OCI-LY3 (cell line): Measurements from ENCODE around the gene HIVEP2.

ENCODE experiments used
- H2AFZ ChIP-seq: fragments of 200-600, 300-600 bp; shearing (Covaris generic); 2 replicates; pipeline ENCODE4 v1.6.0; 2014; ENCODE audit warnings: antibody characterized with exemption, low read depth, low read length
- H3K27ac ChIP-seq: fragments of 200-600, 300-600 bp; sonication (generic); 2 replicates; pipeline ENCODE4 v1.5.1; 2014; ENCODE audit warnings: mild to moderate bottlenecking, low read length, moderate library complexity, mixed read lengths
- H3K27me3 ChIP-seq: fragments of 200-600, 300-600 bp; sonication (generic); 2 replicates; pipeline ENCODE4 v1.6.1; 2014; ENCODE audit warnings: low read depth, low read length, mixed read lengths
- H3K36me3 ChIP-seq: fragments of 200-600, 300-600 bp; sonication (generic); replicated peaks from 2 replicates; pipeline ENCODE3; 2014; ENCODE audit warnings: low read depth, low read length, mixed read lengths
- H3K4me1 ChIP-seq: fragments of 300-600, 200-600 bp; sonication (generic); 2 replicates; pipeline ENCODE4 v1.6.1; 2014; ENCODE audit warnings: low read length, mixed read lengths
- H3K4me2 ChIP-seq: fragments of 200-600, 300-600 bp; sonication (generic); 2 replicates; pipeline ENCODE4 v1.6.1; 2014; ENCODE audit warnings: low read length, mixed read lengths
- H3K4me3 ChIP-seq: fragments of 300-600, 200-600 bp; sonication (generic); 2 replicates; pipeline ENCODE4 v1.5.1; 2014; ENCODE audit warnings: antibody characterized with exemption, mild to moderate bottlenecking, low read length, moderate library complexity
- H3K79me2 ChIP-seq: fragments of 300-600, 200-600 bp; shearing (Covaris generic); 2 replicates; pipeline ENCODE4 v1.6.1; 2014; ENCODE audit warnings: mild to moderate bottlenecking, low read length, mixed read lengths
- H3K9ac ChIP-seq: fragments of 300-600, 200-600 bp; shearing (Covaris generic); 2 replicates; pipeline ENCODE4 v1.6.0; 2014; ENCODE audit warnings: mild to moderate bottlenecking, low read length, moderate library complexity
- H3K9me3 ChIP-seq: fragments of 200-600, 300-600 bp; shearing (Covaris generic); 2 replicates; pipeline ENCODE4 v1.6.1; 2014; ENCODE audit warnings: low read length, mixed read lengths; ENCODE audit not compliant: insufficient read depth
- H4K20me1 ChIP-seq: fragments of 200-600, 300-600 bp; sonication (generic); 2 replicates; pipeline ENCODE4 v1.6.1; 2016; ENCODE audit warnings: low read length, mixed read lengths; ENCODE audit not compliant: insufficient read depth
- CTCF ChIP-seq: fragments of 200-600, 300-600 bp; sonication (generic); IDR thresholded peaks from 2 replicates; pipeline ENCODE4 v1.5.1; 2014; ENCODE audit warnings: antibody characterized with exemption, low read length, low read depth
- EZH2phosphoT487 ChIP-seq: fragments of 200-600 bp; shearing (Covaris generic); IDR thresholded peaks from 2 replicates; pipeline ENCODE4 v1.6.1; 2018; ENCODE audit warnings: antibody characterized with exemption, mixed run types, low read depth

The HIVEP2 gene

GRCh38 chr6:142871910-142872331 lies 73.1 kb downstream of the HIVEP2 start:
- Histone ChIP-seq H3K27ac (no peak overlapping the region), H3K4me1 (peaks cover 18% of the 10 kb centered on the region)

GRCh38 chr6:142870787-142871415 lies 74.1 kb downstream of the HIVEP2 start:
- TF ChIP-seq EZH2phosphoT487 (no peak), CTCF (no peak)
- H2AFZ ChIP-seq = no peak overlapping the region
- H3K4me1 ChIP-seq = peaks cover 18% of the 10 kb centered on the region
- no peak overlapping the region for H3K4me2 ChIP-seq
- no peaks in the 10 kb centered on the region for H3K36me3 ChIP-seq
- no peak overlapping the region for H3K9ac ChIP-seq
- H3K4me3 ChIP-seq = no peak overlapping the region
- H3K27me3 ChIP-seq = no peaks in the 10 kb centered on the region
- peaks cover 39% of the 10 kb centered on the region for H3K79me2 ChIP-seq
- no peaks in the 10 kb centered on the region for H3K9me3 ChIP-seq
- no peak overlapping the region for H3K27ac ChIP-seq
- H4K20me1 ChIP-seq = peaks cover 31% of the 10 kb centered on the region

More at GRCh38 chr6:142871910-142872331, 73.1 kb downstream of the HIVEP2 start:
- Histone ChIP-seq H3K4me3 (no peak overlapping the region), H3K79me2 (peaks cover 39% of the 10 kb centered on the region), H3K27me3 (no peaks in the 10 kb centered on the region), H3K9me3 (no peaks in the 10 kb centered on the region), H3K36me3 (no peaks in the 10 kb centered on the region), H4K20me1 (peaks cover 31% of the 10 kb centered on the region), H3K4me2 (peak overlapping the region; percentile 29), H3K9ac (no peak overlapping the region), H2AFZ (no peak overlapping the region)
- TF ChIP-seq CTCF (no peak), EZH2phosphoT487 (no peak)

DNA sequence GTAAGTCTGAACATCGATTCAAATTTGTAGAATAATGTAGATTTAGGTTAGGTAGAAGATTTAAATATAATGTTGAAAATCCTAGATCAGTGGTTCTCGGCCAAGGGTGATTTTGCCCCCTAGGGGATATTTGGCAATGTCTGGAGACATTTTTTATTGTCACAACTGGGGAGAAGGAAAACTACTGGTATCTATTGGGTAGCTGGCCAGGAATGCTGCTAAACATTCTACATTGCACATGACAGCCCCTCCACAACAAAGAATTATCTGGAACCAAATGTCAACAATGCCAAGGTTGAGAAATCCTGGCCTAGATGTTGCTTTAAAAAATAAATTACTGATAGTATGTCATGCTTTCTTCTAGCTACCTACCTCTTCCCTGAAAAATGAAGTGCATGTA lies 76.1 kb downstream of the HIVEP2 start:
- Histone ChIP-seq H3K27ac (no peak overlapping the region), H3K36me3 (no peaks in the 10 kb centered on the region), H3K4me1 (peaks cover 18% of the 10 kb centered on the region), H3K4me3 (no peak overlapping the region), H3K9ac (no peak overlapping the region), H3K9me3 (no peaks in the 10 kb centered on the region), H3K4me2 (no peak overlapping the region), H2AFZ (no peak overlapping the region), H3K27me3 (no peaks in the 10 kb centered on the region), H4K20me1 (peaks cover 33% of the 10 kb centered on the region), H3K79me2 (peaks cover 39% of the 10 kb centered on the region)
- no peak for TF ChIP-seq EZH2phosphoT487
- no peak; the same call in 1 of the 2 replicates for TF ChIP-seq CTCF

DNA sequence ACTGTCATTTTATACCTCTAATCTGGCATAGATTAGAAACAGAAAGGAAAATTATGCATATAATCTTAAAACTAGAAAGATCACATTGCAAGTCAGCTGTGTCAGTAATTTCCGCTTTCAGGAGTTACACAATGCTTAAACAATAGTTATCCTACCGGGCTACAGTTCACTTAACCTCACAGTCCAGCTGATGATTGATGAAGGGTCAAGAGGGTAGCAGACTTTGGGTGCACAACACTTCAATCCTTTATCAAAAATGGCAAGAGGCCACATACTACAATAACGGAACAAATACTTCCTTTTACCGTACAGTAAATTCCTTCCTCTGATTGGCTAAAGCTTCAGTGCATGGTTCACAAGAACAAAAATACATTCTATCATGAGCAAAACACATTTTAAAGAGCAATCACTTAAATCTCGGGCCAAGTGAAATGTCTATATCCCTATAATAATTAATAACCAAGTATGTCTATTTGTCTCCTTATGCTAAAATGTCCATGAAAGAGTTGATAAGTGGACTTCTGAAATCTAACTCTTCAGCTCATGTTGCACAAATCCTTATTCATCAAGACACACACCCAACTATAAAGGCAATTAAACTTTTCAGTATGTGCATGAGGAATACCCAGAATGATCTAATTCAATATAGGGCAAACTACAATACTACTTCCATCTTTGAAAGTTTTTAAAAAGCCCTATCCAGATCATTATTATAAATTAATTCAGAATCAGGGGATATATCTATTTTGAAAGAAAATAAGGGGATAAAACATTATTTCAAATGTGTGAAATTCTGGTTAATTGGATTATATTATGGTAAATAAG lies 76.8 kb downstream of the HIVEP2 start:
- H3K79me2 ChIP-seq = peaks cover 41% of the 10 kb centered on the region
- H3K4me2 ChIP-seq = peak overlapping the region; percentile 63
- no peak for TF ChIP-seq CTCF
- TF ChIP-seq EZH2phosphoT487 = no peak
- H3K36me3 ChIP-seq = no peaks in the 10 kb centered on the region
- no peak overlapping the region for H3K9ac ChIP-seq
- no peaks in the 10 kb centered on the region for H3K27me3 ChIP-seq
- H2AFZ ChIP-seq = no peak overlapping the region
- peaks cover 34% of the 10 kb centered on the region for H4K20me1 ChIP-seq
- no peak overlapping the region for H3K27ac ChIP-seq
- H3K4me3 ChIP-seq = peak overlapping the region; percentile 32; the same call in 1 of the 2 replicates
- no peaks in the 10 kb centered on the region for H3K9me3 ChIP-seq
- H3K4me1 ChIP-seq = peaks cover 21% of the 10 kb centered on the region
